Measurements from ENCODE around the gene CD70.
"Not testable (repeated sequence)": the region's sequence is repeated elsewhere in the genome, so short reads cannot be mapped to it uniquely, and the experiment has no call there.

DNA sequence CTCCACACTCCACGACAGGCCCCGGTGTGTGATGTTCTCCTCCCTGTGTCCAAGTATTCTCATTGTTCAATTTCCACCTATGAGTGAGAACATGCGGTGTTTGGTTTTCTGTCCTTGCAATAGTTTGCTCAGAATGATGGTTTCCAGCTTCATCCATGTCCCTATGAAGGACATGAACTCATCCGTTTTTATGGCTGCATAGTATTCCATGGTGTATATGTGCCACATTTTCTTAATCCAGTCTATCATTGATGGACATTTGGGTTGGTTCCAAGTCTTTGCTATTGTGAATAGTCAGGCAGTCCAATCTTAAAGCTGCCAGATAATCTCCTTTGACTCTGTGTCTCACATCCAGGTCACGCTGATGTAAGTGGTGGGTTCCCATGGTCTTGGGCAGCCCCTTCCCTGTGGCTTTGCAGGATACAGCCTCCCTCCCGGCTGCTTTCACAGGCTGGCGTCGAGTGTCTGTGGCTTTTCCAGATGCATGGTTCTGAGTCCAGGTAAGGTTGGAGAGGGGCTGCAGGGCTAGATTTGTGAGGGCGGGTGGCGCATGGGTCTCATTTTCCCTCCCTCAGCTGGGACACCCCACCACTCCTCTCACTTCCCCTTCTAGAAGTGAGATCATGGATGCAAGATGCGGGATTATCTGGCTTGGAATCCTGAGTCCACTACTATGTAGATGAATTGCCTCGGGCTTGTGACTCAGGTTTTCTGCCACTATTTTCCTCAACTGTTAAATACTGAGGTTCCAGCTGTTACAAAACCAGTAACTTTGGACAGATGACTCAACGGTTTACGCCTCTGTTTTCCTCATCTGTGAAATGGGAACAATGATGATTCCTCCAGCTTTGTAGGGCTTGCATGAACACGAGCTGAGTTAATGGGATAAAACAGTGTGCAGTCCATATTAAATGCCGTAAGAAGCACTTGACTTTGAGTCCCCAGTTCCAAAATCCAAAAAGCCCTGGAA is 8.2 kb downstream of the CD70 start:
- not testable (repeated sequence) for TF ChIP-seq EZH2 (IDR thresholded peaks at IDR 0.05; ENCODE audit: low read length); CTCF (optimal IDR thresholded peaks at IDR 0.05 in 1 of 3, IDR thresholded peaks at IDR 0.05 in 1 of 3, conservative IDR thresholded peaks at IDR 0.05 in 1 of 3; ENCODE audit: extremely low read depth in 1 of 3, insufficient read depth in 2 of 3, low read length in 3 of 3)

All from keratinocyte (primary cell).